ENCODE results near the gene KIAA0319L.

KIAA0319L gene

DNA sequence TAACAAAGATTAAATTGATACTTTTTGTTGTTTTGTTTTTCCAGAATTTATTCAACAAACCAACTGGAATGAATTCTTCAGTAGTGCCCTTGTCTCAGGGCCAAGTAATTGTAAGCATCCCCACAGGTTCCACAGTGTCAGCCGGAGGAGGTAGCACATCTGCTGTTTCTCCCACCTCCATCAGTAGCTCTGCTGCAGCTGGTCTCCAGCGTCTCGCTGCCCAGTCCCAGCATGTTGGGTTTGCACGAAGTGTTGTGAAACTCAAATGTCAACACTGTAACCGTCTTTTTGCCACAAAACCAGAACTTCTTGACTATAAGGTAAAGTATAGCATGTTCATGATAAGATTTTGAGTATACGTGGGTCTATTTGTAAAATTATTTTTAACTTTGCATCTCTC, 170.2 kb downstream of the KIAA0319L start:
- H3K4me3 Mint-ChIP-seq, result no peak overlapping the region
- no peak for DNase-seq
- peaks cover 11% of the 10 kb centered on the region for H3K4me1 Mint-ChIP-seq
- peaks cover 60% of the 10 kb centered on the region for H3K36me3 Mint-ChIP-seq (ENCODE audit: low read depth)
- H3K9me3 Mint-ChIP-seq, result peaks cover 7% of the 10 kb centered on the region
- no peaks in the 10 kb centered on the region for H3K27me3 Mint-ChIP-seq (ENCODE audit: low read depth, poor library complexity)
- TF ChIP-seq, protein P1, sequence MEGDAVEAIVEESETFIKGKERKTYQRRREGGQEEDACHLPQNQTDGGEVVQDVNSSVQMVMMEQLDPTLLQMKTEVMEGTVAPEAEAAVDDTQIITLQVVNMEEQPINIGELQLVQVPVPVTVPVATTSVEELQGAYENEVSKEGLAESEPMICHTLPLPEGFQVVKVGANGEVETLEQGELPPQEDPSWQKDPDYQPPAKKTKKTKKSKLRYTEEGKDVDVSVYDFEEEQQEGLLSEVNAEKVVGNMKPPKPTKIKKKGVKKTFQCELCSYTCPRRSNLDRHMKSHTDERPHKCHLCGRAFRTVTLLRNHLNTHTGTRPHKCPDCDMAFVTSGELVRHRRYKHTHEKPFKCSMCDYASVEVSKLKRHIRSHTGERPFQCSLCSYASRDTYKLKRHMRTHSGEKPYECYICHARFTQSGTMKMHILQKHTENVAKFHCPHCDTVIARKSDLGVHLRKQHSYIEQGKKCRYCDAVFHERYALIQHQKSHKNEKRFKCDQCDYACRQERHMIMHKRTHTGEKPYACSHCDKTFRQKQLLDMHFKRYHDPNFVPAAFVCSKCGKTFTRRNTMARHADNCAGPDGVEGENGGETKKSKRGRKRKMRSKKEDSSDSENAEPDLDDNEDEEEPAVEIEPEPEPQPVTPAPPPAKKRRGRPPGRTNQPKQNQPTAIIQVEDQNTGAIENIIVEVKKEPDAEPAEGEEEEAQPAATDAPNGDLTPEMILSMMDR (IDR thresholded peaks at IDR 0.05), result no peak
- no peak overlapping the region for H3K27ac Mint-ChIP-seq

DNA sequence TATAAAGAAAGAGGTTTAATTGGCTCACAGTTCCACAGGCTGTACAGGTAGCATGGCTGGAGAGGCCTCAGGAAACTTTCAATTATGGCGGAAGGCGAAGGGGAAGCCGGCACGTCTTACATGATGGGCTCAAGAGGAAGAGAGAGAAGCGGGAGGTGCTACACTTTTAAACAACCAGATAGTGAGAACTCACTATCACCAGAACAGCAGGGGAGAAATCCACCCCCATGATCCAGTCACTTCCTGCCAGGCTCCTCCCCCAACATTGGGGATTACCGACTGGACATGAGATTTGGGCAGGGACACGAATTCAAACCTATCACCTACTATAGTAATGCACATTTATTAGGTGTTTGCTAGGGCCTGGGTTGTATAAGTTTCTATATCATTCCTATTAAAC, 170.9 kb downstream of the KIAA0319L start:
- Mint-ChIP-seq H3K27me3 (ENCODE audit: low read depth, poor library complexity) (no peaks in the 10 kb centered on the region), H3K4me3 (no peak overlapping the region), H3K27ac (peak overlapping the region; percentile 37), H3K4me1 (peaks cover 11% of the 10 kb centered on the region), H3K9me3 (peaks cover 7% of the 10 kb centered on the region), H3K36me3 (ENCODE audit: low read depth) (peaks cover 63% of the 10 kb centered on the region)
- TF ChIP-seq, protein P1 (IDR thresholded peaks at IDR 0.05), result no peak
- DNase-seq, result no peak

Measured in nephron progenitor cell (in vitro differentiated cells).